Ovary (tissue), 3 donors: ENCODE data around the gene UNC93B1.

Experiments
- CTCF ChIP-seq, 3 donors: fragments of 450-650 bp in 2 of 3; fragments of 200-600 bp in 1 of 3; IDR thresholded peaks; one replicate each; pipeline versions ENCODE4 v1.5.1 to v1.8.0; 2016 to 2022; ENCODE audit warnings: antibody characterized with exemption in 3 of 3, mild to moderate bottlenecking in 1 of 3
- POLR2A ChIP-seq: fragments of 450-650 bp; IDR thresholded peaks from one replicate; pipeline ENCODE4 v1.6.1; 2017; ENCODE audit warnings: antibody characterized with exemption, mild to moderate bottlenecking, moderate library complexity
- donor health status: DM: no; HTN: no; CAD: no.

GRCh38 chr11:68014157-68014946 is 10.5 kb upstream of the UNC93B1 start:
- TF ChIP-seq CTCF (IDR thresholded peaks at IDR 0.05) (no peak), POLR2A (no peak)
